H1 (cell line): ENCODE measurements around the gene GGTLC2.

ENCODE experiments used
- BCL11A ChIP-seq, 2 experiments: IDR thresholded peaks; one replicate each; pipeline ENCODE4 v1.6.1; 2011; ENCODE audit warnings: low read depth in 2 of 2, low read length in 2 of 2, mild to moderate bottlenecking in 2 of 2
- CEBPB ChIP-seq: IDR thresholded peaks from 2 replicates; pipeline ENCODE4 v1.6.1; 2012; ENCODE audit warnings: low read depth, low read length
- CTCF ChIP-seq, 3 experiments: IDR thresholded peaks; 1 replicate in 2 of 3; 2 replicates in 1 of 3; pipeline versions ENCODE4 v1.5.1 to v1.6.1; 2011; ENCODE audit warnings: low read length in 3 of 3, mild to moderate bottlenecking in 3 of 3, inconsistent platforms in 2 of 3, low read depth in 1 of 3, moderate library complexity in 1 of 3; ENCODE audit not compliant: insufficient read depth in 1 of 3; ENCODE audit errors: control extremely low read depth in 1 of 3
- EZH2 ChIP-seq: fragments of 200-600 bp; sonication (generic); IDR thresholded peaks from 2 replicates; pipeline ENCODE4 v1.7.1; 2012; ENCODE audit warnings: low read depth, mild to moderate bottlenecking, moderate library complexity, low read length, inconsistent platforms; ENCODE audit not compliant: severe bottlenecking
- JUN ChIP-seq: IDR thresholded peaks from 2 replicates; pipeline ENCODE4 v1.6.1; 2011; ENCODE audit warnings: low read depth, mild to moderate bottlenecking, improper control_type of control experiment, low read length
- POLR2A ChIP-seq, 2 experiments: IDR thresholded peaks; 1 replicate in 1 of 2; 2 replicates in 1 of 2; pipeline ENCODE4 v1.6.1; 2011; ENCODE audit warnings: low read depth in 2 of 2, low read length in 2 of 2, mild to moderate bottlenecking in 2 of 2; ENCODE audit errors: control extremely low read depth in 1 of 2
- YY1 ChIP-seq: IDR thresholded peaks from 2 replicates; pipeline ENCODE4 v1.6.1; 2011; ENCODE audit warnings: low read depth, mild to moderate bottlenecking, low read length
- ZNF274 ChIP-seq: IDR thresholded peaks from 2 replicates; pipeline ENCODE4 v1.7.0; 2012; ENCODE audit warnings: low read length, borderline replicate concordance; ENCODE audit errors: extremely low read depth

DNA sequence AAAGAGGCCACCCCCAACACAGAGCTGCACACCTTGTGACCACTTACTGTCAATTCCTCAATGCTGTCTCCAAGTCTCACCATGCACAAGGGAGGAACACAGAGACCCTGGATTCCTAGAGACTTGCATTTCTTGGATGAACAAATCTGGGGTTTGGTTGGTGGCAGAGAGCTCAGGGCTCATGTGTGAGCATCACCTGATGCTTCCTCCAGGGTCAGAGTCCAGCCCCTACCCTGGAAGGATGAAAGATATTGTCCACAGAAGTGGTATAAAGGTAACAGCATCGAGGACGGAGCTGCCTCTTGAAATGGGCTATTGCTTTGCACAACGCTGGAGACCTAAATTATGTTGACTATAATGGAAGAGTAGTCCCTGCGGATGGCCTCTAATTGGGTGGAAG, 36.0 kb downstream of the GGTLC2 start:
- TF ChIP-seq ZNF274, result no peak
- no peak for TF ChIP-seq YY1
- no peak for TF ChIP-seq POLR2A (IDR thresholded peaks at IDR 0.05; ENCODE audit: control extremely low read depth in 1 of 2, low read depth in 2 of 2, low read length in 2 of 2)
- TF ChIP-seq JUN, result no peak
- TF ChIP-seq CTCF (IDR thresholded peaks at IDR 0.05; ENCODE audit: control extremely low read depth in 1 of 3, insufficient read depth in 1 of 3, low read depth in 1 of 3, low read length in 3 of 3), result no peak
- TF ChIP-seq CEBPB, result no peak
- TF ChIP-seq EZH2, result no peak
- TF ChIP-seq BCL11A (IDR thresholded peaks at IDR 0.05; ENCODE audit: low read depth in 2 of 2, low read length in 2 of 2), result no peak
